ENCODE data around the gene LRP1B.

LRP1B gene

GRCh38 chr2:142134911-142135310 is 4.1 kb upstream of the LRP1B start:
- DNase-seq (ENCODE audit: low spot score in 2 of 2) = no peak
- H3K4me1 Mint-ChIP-seq = peaks cover 8% of the 10 kb centered on the region
- H3K36me3 Mint-ChIP-seq = no peaks in the 10 kb centered on the region
- H3K27me3 Mint-ChIP-seq = peaks cover 4% of the 10 kb centered on the region
- H3K27ac Mint-ChIP-seq = no peak overlapping the region
- no peak overlapping the region for H3K4me3 Mint-ChIP-seq
- no peak for ATAC-seq (ENCODE audit: low read depth)
- H3K9me3 Mint-ChIP-seq = no peaks in the 10 kb centered on the region

DNA sequence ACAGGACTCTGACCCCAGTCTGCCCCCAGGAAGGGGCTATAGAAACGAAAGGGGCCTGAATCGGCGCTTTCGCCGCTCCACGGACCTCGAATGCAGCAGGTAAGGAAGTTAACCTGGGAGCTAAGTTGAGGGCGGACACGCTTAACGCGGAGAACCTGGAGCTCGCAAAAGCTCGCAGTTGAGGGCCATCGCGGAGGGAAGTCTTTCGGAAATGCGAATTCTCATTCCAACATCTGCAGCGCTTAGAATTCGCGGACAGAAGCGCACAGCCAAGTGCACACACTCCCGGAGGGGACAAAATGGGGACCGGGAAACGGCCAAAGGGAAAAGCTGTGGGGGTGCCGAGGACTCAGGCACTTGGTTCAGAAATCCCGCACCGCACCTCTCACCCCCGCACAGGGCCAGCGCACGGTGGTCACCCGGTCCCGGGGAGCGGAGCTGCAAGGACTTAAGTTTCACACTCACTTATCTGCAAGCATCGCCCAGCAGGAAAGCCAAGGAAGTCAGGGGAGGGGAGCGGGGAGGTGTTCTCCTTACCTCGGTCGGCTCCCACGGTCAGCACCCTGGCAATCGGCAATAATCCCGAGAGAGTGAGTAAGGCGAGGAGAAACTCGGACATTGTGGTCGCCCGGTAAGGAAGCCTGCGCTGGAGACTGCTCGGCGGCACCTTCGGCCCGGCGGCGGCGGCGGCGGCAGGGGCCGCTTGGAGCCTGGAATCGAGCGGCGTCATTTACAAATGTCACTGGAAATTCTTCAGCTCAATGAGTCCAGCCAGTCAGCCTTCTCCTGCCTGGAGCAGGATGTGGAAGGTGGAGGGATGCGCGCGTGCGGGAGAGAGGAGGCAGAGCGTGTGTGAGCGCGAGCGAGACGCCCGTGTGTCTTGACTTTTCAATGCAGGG is 456 bp downstream of the LRP1B start:
- Mint-ChIP-seq H3K27me3 (peaks cover 4% of the 10 kb centered on the region), H3K27ac (no peak overlapping the region), H3K9me3 (no peaks in the 10 kb centered on the region), H3K4me3 (peak overlapping the region; percentile 62), H3K4me1 (peaks cover 8% of the 10 kb centered on the region), H3K36me3 (no peaks in the 10 kb centered on the region)
- DNase-seq (ENCODE audit: low spot score in 2 of 2) = no peak
- no peak for ATAC-seq (ENCODE audit: low read depth)

DNA sequence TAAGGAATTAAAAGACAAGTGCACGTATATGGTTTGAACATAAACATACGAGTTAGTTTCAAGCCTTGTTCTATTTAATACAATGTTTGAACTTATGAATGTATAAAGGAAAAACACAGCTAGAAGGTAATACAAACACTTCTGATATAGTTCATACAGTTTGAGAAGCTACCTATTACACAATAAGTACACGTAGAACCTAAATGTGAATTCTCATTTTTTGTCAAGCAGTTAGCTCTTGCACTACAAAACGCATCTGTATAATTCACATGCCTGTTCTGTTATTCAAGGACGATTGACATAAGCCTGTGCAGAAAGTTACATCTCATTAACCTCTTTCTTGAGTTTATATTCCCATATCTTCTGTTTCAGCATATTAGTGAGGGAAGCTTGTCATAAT is 2.7 kb downstream of the LRP1B start:
- Mint-ChIP-seq H3K27me3 (peaks cover 4% of the 10 kb centered on the region), H3K4me3 (no peak overlapping the region)

DNA sequence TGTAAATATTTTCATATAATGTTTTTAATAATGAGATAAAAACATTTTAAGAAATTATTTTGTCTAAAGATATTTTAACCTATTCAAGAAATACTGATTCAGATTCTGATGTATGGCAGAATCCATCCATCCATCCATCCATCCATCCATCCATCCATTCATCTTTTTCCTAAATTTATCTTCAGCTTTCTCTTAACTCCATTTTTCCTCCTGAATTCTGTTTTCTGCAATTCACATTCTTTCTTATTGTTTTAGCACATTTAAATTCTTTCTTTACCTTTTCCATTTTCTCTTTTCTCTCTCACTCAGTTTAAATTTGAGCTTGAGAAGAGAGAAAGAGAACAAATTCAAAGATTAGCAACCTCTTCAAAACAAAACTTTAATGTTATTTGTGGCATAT is 3.6 kb downstream of the LRP1B start:
- ATAC-seq (ENCODE audit: low read depth) = no peak
- no peak overlapping the region for H3K27ac Mint-ChIP-seq
- H3K4me3 Mint-ChIP-seq = no peak overlapping the region
- DNase-seq (ENCODE audit: low spot score in 2 of 2) = no peak
- H3K36me3 Mint-ChIP-seq = no peaks in the 10 kb centered on the region
- H3K9me3 Mint-ChIP-seq = no peaks in the 10 kb centered on the region
- H3K4me1 Mint-ChIP-seq = peaks cover 8% of the 10 kb centered on the region
- H3K27me3 Mint-ChIP-seq = peaks cover 4% of the 10 kb centered on the region

More for the DNA sequence above, 2.7 kb downstream of the LRP1B start:
- H3K27ac Mint-ChIP-seq = no peak overlapping the region
- H3K9me3 Mint-ChIP-seq = no peaks in the 10 kb centered on the region
- no peaks in the 10 kb centered on the region for H3K36me3 Mint-ChIP-seq
- ATAC-seq (ENCODE audit: low read depth) (no peak), DNase-seq (ENCODE audit: low spot score in 2 of 2) (no peak)
- H3K4me1 Mint-ChIP-seq = peaks cover 8% of the 10 kb centered on the region

GRCh38 chr2:142124706-142125105 is 6.1 kb downstream of the LRP1B start:
- no peaks in the 10 kb centered on the region for H3K9me3 Mint-ChIP-seq
- no peaks in the 10 kb centered on the region for H3K36me3 Mint-ChIP-seq
- H3K27me3 Mint-ChIP-seq = no peaks in the 10 kb centered on the region
- no peak overlapping the region for H3K27ac Mint-ChIP-seq
- ATAC-seq (ENCODE audit: low read depth) (no peak), DNase-seq (ENCODE audit: low spot score in 2 of 2) (no peak)
- H3K4me3 Mint-ChIP-seq = no peak overlapping the region
- no peaks in the 10 kb centered on the region for H3K4me1 Mint-ChIP-seq

DNA sequence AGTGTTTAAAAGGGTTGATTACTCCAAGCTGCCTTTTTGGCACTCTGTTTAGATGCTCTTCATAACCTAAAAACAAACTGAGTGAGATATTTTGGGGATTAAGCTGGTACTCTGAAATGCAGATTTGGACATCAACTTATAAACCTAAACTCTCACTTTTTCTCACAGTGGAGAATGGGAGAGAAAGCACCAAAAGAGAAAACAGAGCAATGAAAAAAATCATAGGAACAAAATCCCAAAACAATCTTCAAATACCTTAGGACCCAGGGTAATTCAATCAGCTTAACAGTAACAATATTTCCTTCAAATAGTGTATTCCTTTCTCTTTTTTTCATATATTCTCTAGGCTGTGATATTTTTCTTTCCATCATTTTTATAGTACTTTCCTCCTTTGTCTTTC is 11.5 kb downstream of the LRP1B start:
- Mint-ChIP-seq H3K27me3 (no peaks in the 10 kb centered on the region), H3K27ac (no peak overlapping the region), H3K9me3 (peaks cover 2% of the 10 kb centered on the region), H3K4me3 (no peak overlapping the region), H3K36me3 (no peaks in the 10 kb centered on the region), H3K4me1 (no peaks in the 10 kb centered on the region)
- DNase-seq (ENCODE audit: low spot score in 2 of 2) (no peak), ATAC-seq (ENCODE audit: low read depth) (no peak)

GRCh38 chr2:142112757-142113221 is 18.0 kb downstream of the LRP1B start:
- H3K36me3 Mint-ChIP-seq = no peaks in the 10 kb centered on the region
- H3K27me3 Mint-ChIP-seq = no peaks in the 10 kb centered on the region
- no peak for ATAC-seq (ENCODE audit: low read depth)
- no peak for DNase-seq (ENCODE audit: low spot score in 2 of 2)
- H3K4me1 Mint-ChIP-seq = no peaks in the 10 kb centered on the region
- no peak overlapping the region for H3K27ac Mint-ChIP-seq
- no peak overlapping the region for H3K4me3 Mint-ChIP-seq
- H3K9me3 Mint-ChIP-seq = peaks cover 3% of the 10 kb centered on the region

DNA sequence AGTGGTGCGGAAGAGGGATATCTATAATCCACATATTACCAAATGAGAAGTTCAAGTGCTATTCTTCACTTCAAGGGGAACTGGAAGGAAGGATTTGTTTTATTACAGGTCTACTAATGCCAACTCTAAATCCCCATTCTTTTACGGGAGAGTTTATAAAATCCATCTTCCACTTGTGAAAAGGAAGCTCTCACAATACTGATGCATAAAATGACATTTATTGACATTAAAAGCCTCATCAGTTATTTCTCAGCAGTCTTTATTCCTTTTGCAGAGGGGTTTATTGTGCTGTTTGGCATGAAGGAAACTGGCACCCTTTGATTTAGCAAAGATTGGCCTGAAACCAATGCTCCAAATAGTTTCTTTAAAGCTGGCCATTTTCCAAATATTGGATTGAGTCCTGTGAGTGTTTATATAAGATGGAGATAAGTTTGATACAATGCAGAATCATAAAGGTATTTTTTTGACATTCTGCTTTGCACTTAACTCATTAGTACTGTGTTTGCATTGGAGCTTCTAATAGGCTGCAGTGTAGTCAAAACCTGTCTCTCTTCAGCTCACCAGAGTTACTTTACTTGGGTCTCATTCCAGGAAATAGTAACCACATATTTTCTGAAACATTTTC is 26.6 kb downstream of the LRP1B start:
- H3K4me3 Mint-ChIP-seq = no peak overlapping the region
- H3K9me3 Mint-ChIP-seq = no peaks in the 10 kb centered on the region
- ATAC-seq (ENCODE audit: low read depth) (no peak), DNase-seq (ENCODE audit: low spot score in 2 of 2) (no peak)
- no peak overlapping the region for H3K27ac Mint-ChIP-seq
- H3K4me1 Mint-ChIP-seq = no peaks in the 10 kb centered on the region
- no peaks in the 10 kb centered on the region for H3K36me3 Mint-ChIP-seq
- no peaks in the 10 kb centered on the region for H3K27me3 Mint-ChIP-seq

DNA sequence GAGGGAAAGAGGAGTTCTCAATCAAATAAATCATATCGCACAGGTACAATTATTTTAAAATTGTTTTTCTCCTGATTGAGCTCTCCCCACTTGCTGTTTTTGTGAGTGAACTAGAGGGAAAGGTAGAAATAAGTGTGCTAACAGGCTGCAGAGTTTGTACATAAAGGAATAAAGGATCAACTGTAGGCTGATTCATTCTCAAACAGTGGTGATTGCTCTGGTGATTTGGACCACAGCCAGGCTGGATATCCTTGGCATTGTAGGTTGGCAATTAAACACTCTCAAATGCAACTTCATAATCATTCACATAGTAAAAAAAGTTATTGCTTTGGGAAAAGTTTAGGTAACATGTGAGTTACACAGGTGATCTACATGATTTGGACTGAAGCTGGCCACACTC is 29.8 kb downstream of the LRP1B start:
- ATAC-seq (ENCODE audit: low read depth) = no peak
- no peak for DNase-seq (ENCODE audit: low spot score in 2 of 2)
- H3K9me3 Mint-ChIP-seq = no peaks in the 10 kb centered on the region

GRCh38 chr2:142100139-142100873 is 30.5 kb downstream of the LRP1B start:
- H3K9me3 Mint-ChIP-seq = no peaks in the 10 kb centered on the region
- no peak for ATAC-seq (ENCODE audit: low read depth)
- H3K36me3 Mint-ChIP-seq = no peaks in the 10 kb centered on the region
- no peak for DNase-seq (ENCODE audit: low spot score in 2 of 2)
- no peak overlapping the region for H3K27ac Mint-ChIP-seq
- H3K27me3 Mint-ChIP-seq = no peaks in the 10 kb centered on the region
- H3K4me3 Mint-ChIP-seq = no peak overlapping the region
- H3K4me1 Mint-ChIP-seq = no peaks in the 10 kb centered on the region

More for the DNA sequence above, 29.8 kb downstream of the LRP1B start:
- H3K36me3 Mint-ChIP-seq = no peaks in the 10 kb centered on the region
- H3K4me1 Mint-ChIP-seq = no peaks in the 10 kb centered on the region
- no peak overlapping the region for H3K4me3 Mint-ChIP-seq
- no peak overlapping the region for H3K27ac Mint-ChIP-seq
- H3K27me3 Mint-ChIP-seq = no peaks in the 10 kb centered on the region

DNA sequence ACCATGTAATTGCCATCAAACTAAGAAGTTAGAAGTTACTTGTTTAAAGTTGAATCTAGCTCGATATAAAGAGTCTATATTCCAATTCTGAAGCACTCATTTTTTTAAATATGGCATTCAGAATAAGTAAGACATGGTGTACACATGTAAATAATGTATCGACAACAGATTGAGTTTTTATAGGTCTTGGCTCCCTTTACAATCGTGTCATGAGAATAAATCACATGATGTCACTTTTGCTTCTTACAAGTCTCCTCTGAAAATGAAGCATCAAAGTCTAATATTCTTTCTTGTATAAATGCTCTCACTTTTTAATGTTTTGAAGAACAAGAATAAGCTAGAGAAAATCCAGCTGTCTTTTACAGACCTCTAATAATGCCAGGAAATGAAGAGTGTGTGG is 33.1 kb downstream of the LRP1B start:
- DNase-seq (ENCODE audit: low spot score in 2 of 2) (no peak), ATAC-seq (ENCODE audit: low read depth) (no peak)
- Mint-ChIP-seq H3K4me1 (no peaks in the 10 kb centered on the region), H3K36me3 (no peaks in the 10 kb centered on the region), H3K27me3 (no peaks in the 10 kb centered on the region), H3K27ac (no peak overlapping the region), H3K4me3 (no peak overlapping the region), H3K9me3 (no peaks in the 10 kb centered on the region)

- ATAC-seq (ENCODE audit: low read depth) (no peak), DNase-seq (ENCODE audit: low spot score in 2 of 2) (no peak)
- no peak overlapping the region for H3K4me3 Mint-ChIP-seq
- H3K27ac Mint-ChIP-seq = no peak overlapping the region
- no peaks in the 10 kb centered on the region for H3K9me3 Mint-ChIP-seq
- no peaks in the 10 kb centered on the region for H3K27me3 Mint-ChIP-seq
- H3K36me3 Mint-ChIP-seq = no peaks in the 10 kb centered on the region
- no peaks in the 10 kb centered on the region for H3K4me1 Mint-ChIP-seq
These were observed 35.2 kb downstream of the LRP1B start for GRCh38 chr2:142095647-142096046.

DNA sequence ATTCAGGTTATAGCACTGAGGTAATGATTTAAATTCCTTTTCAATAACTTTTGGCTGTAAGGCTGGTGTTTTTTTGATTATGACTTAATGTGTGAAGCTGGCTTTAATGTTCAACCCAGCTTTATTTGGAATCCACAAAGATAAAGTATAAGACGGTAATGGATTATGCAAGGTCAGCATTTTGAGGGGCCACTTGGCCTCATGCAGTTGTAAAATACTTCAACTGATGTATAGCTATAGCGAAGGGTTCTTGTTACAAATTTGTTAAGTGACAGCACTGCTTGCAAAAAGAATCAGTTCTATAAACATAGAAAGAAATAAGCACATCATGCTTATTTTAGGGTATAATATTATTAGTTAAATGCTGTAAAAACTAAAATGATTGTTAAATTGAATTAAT is 36.6 kb downstream of the LRP1B start:
- Mint-ChIP-seq H3K9me3 (peaks cover 2% of the 10 kb centered on the region), H3K27me3 (no peaks in the 10 kb centered on the region), H3K4me3 (no peak overlapping the region), H3K36me3 (no peaks in the 10 kb centered on the region), H3K4me1 (no peaks in the 10 kb centered on the region), H3K27ac (no peak overlapping the region)
- DNase-seq (ENCODE audit: low spot score in 2 of 2) (no peak), ATAC-seq (ENCODE audit: low read depth) (no peak)

- no peak overlapping the region for H3K27ac Mint-ChIP-seq
- no peaks in the 10 kb centered on the region for H3K27me3 Mint-ChIP-seq
- H3K9me3 Mint-ChIP-seq = peaks cover 5% of the 10 kb centered on the region
- H3K36me3 Mint-ChIP-seq = no peaks in the 10 kb centered on the region
- ATAC-seq (ENCODE audit: low read depth) (no peak), DNase-seq (ENCODE audit: low spot score in 2 of 2) (no peak)
- no peak overlapping the region for H3K4me3 Mint-ChIP-seq
- H3K4me1 Mint-ChIP-seq = no peaks in the 10 kb centered on the region
These were observed 42.7 kb downstream of the LRP1B start for GRCh38 chr2:142088058-142088568.

All from memory B cell (primary cell).